Activated T-cell treated with anti-CD3 and anti-CD28 coated beads, Interleukin-2, amount 50 U/mL, for 24 hours (primary cell): ENCODE data around the gene RGP1.

Experiments used
- DNase-seq: peaks from one replicate; pipeline ENCODE4 v3.0.0-alpha.2; 2020
- H3K27ac Mint-ChIP-seq: 2 replicates; pipeline ENCODE4 v1.8.0; 2020; ENCODE audit warnings: mild to moderate bottlenecking, mixed read lengths
- H3K27me3 Mint-ChIP-seq: 2 replicates; pipeline ENCODE4 v1.8.0; 2020; ENCODE audit warnings: mixed read lengths
- H3K36me3 Mint-ChIP-seq: 2 replicates; pipeline ENCODE4 v1.8.0; 2020; ENCODE audit warnings: low read depth, mixed read lengths
- H3K4me1 Mint-ChIP-seq: 2 replicates; pipeline ENCODE4 v1.8.0; 2020; ENCODE audit warnings: low read depth, mixed read lengths
- H3K4me3 Mint-ChIP-seq: 2 replicates; pipeline ENCODE4 v1.8.0; 2020; ENCODE audit warnings: mild to moderate bottlenecking, moderate library complexity, mixed read lengths
- H3K9me3 Mint-ChIP-seq: 2 replicates; pipeline ENCODE4 v1.8.0; 2020; ENCODE audit warnings: mixed read lengths

Gene RGP1

GRCh38 chr9:35729700-35730485, 19.2 kb upstream of the RGP1 start:
- no peak for DNase-seq
- H3K4me1 Mint-ChIP-seq = peaks cover 20% of the 10 kb centered on the region
- H3K4me3 Mint-ChIP-seq = no peak overlapping the region
- H3K36me3 Mint-ChIP-seq = peaks cover 57% of the 10 kb centered on the region
- no peak overlapping the region for H3K27ac Mint-ChIP-seq
- no peaks in the 10 kb centered on the region for H3K9me3 Mint-ChIP-seq
- no peaks in the 10 kb centered on the region for H3K27me3 Mint-ChIP-seq

GRCh38 chr9:35730486-35730854, 18.6 kb upstream of the RGP1 start:
- Mint-ChIP-seq H3K27ac (no peak overlapping the region), H3K4me3 (no peak overlapping the region), H3K9me3 (no peaks in the 10 kb centered on the region), H3K27me3 (no peaks in the 10 kb centered on the region), H3K36me3 (peaks cover 57% of the 10 kb centered on the region), H3K4me1 (peaks cover 22% of the 10 kb centered on the region)
- no peak for DNase-seq

- H3K27ac Mint-ChIP-seq = peak overlapping the region; percentile 98
- no peaks in the 10 kb centered on the region for H3K9me3 Mint-ChIP-seq
- DNase-seq = no peak
- H3K4me1 Mint-ChIP-seq = peaks cover 24% of the 10 kb centered on the region
- peaks cover 58% of the 10 kb centered on the region for H3K36me3 Mint-ChIP-seq
- no peak overlapping the region for H3K4me3 Mint-ChIP-seq
- H3K27me3 Mint-ChIP-seq = no peaks in the 10 kb centered on the region
Observed at GRCh38 chr9:35731415-35732184, 17.5 kb upstream of the RGP1 start.

GRCh38 chr9:35732185-35732799, 16.8 kb upstream of the RGP1 start, which contains the start of the genes CREB3 and TLN1:
TSS of gene CREB3 (plus strand) at chr9:35732666. CDS start at chr9:35732773, 107 bp downstream.
TSS of gene TLN1 (minus strand) at chr9:35732195. CDS start at chr9:35725694, 6,501 bp downstream.
- peak within 1 kb of the TSS; percentile 98 for H3K27ac Mint-ChIP-seq
- H3K36me3 Mint-ChIP-seq = peaks cover 59% of the 10 kb centered on the region
- H3K4me1 Mint-ChIP-seq = peaks cover 24% of the 10 kb centered on the region
- H3K4me3 Mint-ChIP-seq = no peak within 1 kb of the TSS
- no peaks in the 10 kb centered on the region for H3K27me3 Mint-ChIP-seq
- no peaks in the 10 kb centered on the region for H3K9me3 Mint-ChIP-seq
- DNase-seq = peak; percentile 97

- Mint-ChIP-seq H3K4me1 (peaks cover 24% of the 10 kb centered on the region), H3K9me3 (no peaks in the 10 kb centered on the region), H3K27me3 (no peaks in the 10 kb centered on the region), H3K4me3 (no peak overlapping the region), H3K27ac (peak overlapping the region; percentile 98), H3K36me3 (peaks cover 66% of the 10 kb centered on the region)
- peak; percentile 42 for DNase-seq
Observed at GRCh38 chr9:35732800-35733541, 16.1 kb upstream of the RGP1 start.

GRCh38 chr9:35734096-35734495, 15.0 kb upstream of the RGP1 start:
- Mint-ChIP-seq H3K9me3 (no peaks in the 10 kb centered on the region), H3K4me3 (peak overlapping the region; percentile 19), H3K27me3 (no peaks in the 10 kb centered on the region), H3K4me1 (peaks cover 24% of the 10 kb centered on the region), H3K27ac (peak overlapping the region; percentile 76), H3K36me3 (peaks cover 77% of the 10 kb centered on the region)
- no peak for DNase-seq

GRCh38 chr9:35736201-35736633, 12.9 kb upstream of the RGP1 start:
- Mint-ChIP-seq H3K27ac (no peak overlapping the region), H3K4me1 (peaks cover 24% of the 10 kb centered on the region), H3K36me3 (peaks cover 90% of the 10 kb centered on the region), H3K27me3 (no peaks in the 10 kb centered on the region), H3K9me3 (no peaks in the 10 kb centered on the region), H3K4me3 (no peak overlapping the region)
- DNase-seq = peak; percentile 68

GRCh38 chr9:35737143-35737542, 11.9 kb upstream of the RGP1 start:
- Mint-ChIP-seq H3K4me3 (no peak overlapping the region), H3K27ac (no peak overlapping the region), H3K9me3 (no peaks in the 10 kb centered on the region), H3K27me3 (no peaks in the 10 kb centered on the region), H3K36me3 (peaks cover 92% of the 10 kb centered on the region), H3K4me1 (peaks cover 32% of the 10 kb centered on the region)
- no peak for DNase-seq

- Mint-ChIP-seq H3K27me3 (no peaks in the 10 kb centered on the region), H3K9me3 (no peaks in the 10 kb centered on the region), H3K27ac (no peak overlapping the region), H3K4me3 (no peak overlapping the region), H3K4me1 (peaks cover 32% of the 10 kb centered on the region), H3K36me3 (peaks cover 93% of the 10 kb centered on the region)
- no peak for DNase-seq
Observed at GRCh38 chr9:35738186-35738585, 10.9 kb upstream of the RGP1 start.

GRCh38 chr9:35738924-35739323, 10.2 kb upstream of the RGP1 start:
- Mint-ChIP-seq H3K36me3 (peaks cover 99% of the 10 kb centered on the region), H3K27ac (peak overlapping the region; percentile 57), H3K4me3 (no peak overlapping the region), H3K27me3 (no peaks in the 10 kb centered on the region), H3K9me3 (no peaks in the 10 kb centered on the region), H3K4me1 (peaks cover 27% of the 10 kb centered on the region)
- no peak for DNase-seq

- no peak overlapping the region for H3K27ac Mint-ChIP-seq
- DNase-seq = no peak
- H3K36me3 Mint-ChIP-seq = peaks cover 96% of the 10 kb centered on the region
- H3K4me1 Mint-ChIP-seq = peaks cover 22% of the 10 kb centered on the region
- H3K4me3 Mint-ChIP-seq = no peak overlapping the region
- no peaks in the 10 kb centered on the region for H3K27me3 Mint-ChIP-seq
- no peaks in the 10 kb centered on the region for H3K9me3 Mint-ChIP-seq
Observed at GRCh38 chr9:35740243-35740642, 8.8 kb upstream of the RGP1 start.

GRCh38 chr9:35741740-35742139, 7.3 kb upstream of the RGP1 start:
- Mint-ChIP-seq H3K9me3 (no peaks in the 10 kb centered on the region), H3K27me3 (no peaks in the 10 kb centered on the region), H3K4me3 (no peak overlapping the region), H3K27ac (peak overlapping the region; percentile 10), H3K4me1 (peaks cover 32% of the 10 kb centered on the region), H3K36me3 (peaks cover 94% of the 10 kb centered on the region)
- DNase-seq = no peak

GRCh38 chr9:35743452-35743851, 5.6 kb upstream of the RGP1 start:
- no peak overlapping the region for H3K4me3 Mint-ChIP-seq
- no peak for DNase-seq
- no peaks in the 10 kb centered on the region for H3K9me3 Mint-ChIP-seq
- H3K36me3 Mint-ChIP-seq = peaks cover 90% of the 10 kb centered on the region
- H3K27me3 Mint-ChIP-seq = no peaks in the 10 kb centered on the region
- H3K27ac Mint-ChIP-seq = no peak overlapping the region
- H3K4me1 Mint-ChIP-seq = peaks cover 47% of the 10 kb centered on the region

GRCh38 chr9:35743880-35744518, 5.1 kb upstream of the RGP1 start:
- no peaks in the 10 kb centered on the region for H3K9me3 Mint-ChIP-seq
- peaks cover 47% of the 10 kb centered on the region for H3K4me1 Mint-ChIP-seq
- no peak for DNase-seq
- H3K27ac Mint-ChIP-seq = no peak overlapping the region
- no peaks in the 10 kb centered on the region for H3K27me3 Mint-ChIP-seq
- H3K36me3 Mint-ChIP-seq = peaks cover 88% of the 10 kb centered on the region
- no peak overlapping the region for H3K4me3 Mint-ChIP-seq
